Brain microvascular endothelial cell (primary cell): ENCODE data around the gene B4GALT3.

Experiments used
- DNase-seq: peaks from one replicate; pipeline ENCODE4 v3.0.0-alpha.2; 2020
- H3K27ac ChIP-seq: fragments of 250-450 bp; sonication (Bioruptor Pico); 2 replicates; pipeline ENCODE4 v1.5.1; 2020; ENCODE audit warnings: mild to moderate bottlenecking, moderate library complexity
- H3K27me3 ChIP-seq: fragments of 250-450 bp; sonication (Bioruptor Pico); replicated peaks from 2 replicates; pipeline ENCODE4 v1.5.1; 2020; ENCODE audit warnings: mild to moderate bottlenecking
- H3K36me3 ChIP-seq: fragments of 250-450 bp; sonication (Bioruptor Pico); replicated peaks from 2 replicates; pipeline ENCODE4 v1.5.1; 2020; ENCODE audit warnings: mild to moderate bottlenecking
- H3K4me3 ChIP-seq: 2 replicates; pipeline ENCODE4 v1.5.1; 2011; ENCODE audit warnings: low read depth, mild to moderate bottlenecking, control low read depth, low read length, moderate library complexity
- CTCF ChIP-seq: IDR thresholded peaks from 2 replicates; pipeline ENCODE4 v1.5.1; 2011; ENCODE audit warnings: low read depth, mild to moderate bottlenecking, moderate library complexity, low read length, control low read depth, inconsistent platforms; ENCODE audit errors: missing control alignments
- in situ Hi-C: cut with HindIII; loops from 2 replicates; pipeline ENCODE4 v1.10.0; 2017; ENCODE audit warnings: low sequenced_read_pairs, low pct_ligation_motif_present

B4GALT3 gene

GRCh38 chr1:161128591-161129420 lies 48.5 kb downstream of the B4GALT3 start:
- Histone ChIP-seq H3K27me3 (no peaks in the 10 kb centered on the region), H3K36me3 (peaks cover 27% of the 10 kb centered on the region), H3K4me3 (no peak overlapping the region), H3K27ac (no peak overlapping the region)
- in situ Hi-C loops, result loop anchor here (25.0 kb wide), 1 partner anchor 92 kb away; the partner anchor contains the start of genes TSTD1 and USF1
- DNase-seq, result no peak
- TF ChIP-seq CTCF, result no peak

- Histone ChIP-seq H3K27ac (no peak overlapping the region), H3K27me3 (no peaks in the 10 kb centered on the region), H3K36me3 (peaks cover 37% of the 10 kb centered on the region), H3K4me3 (no peak overlapping the region)
- in situ Hi-C loops, result loop anchor here (25.0 kb wide), 1 partner anchor 90 kb away; the partner anchor contains the start of genes TSTD1 and USF1
- no peak for TF ChIP-seq CTCF
- DNase-seq, result no peak
These were observed 49.7 kb downstream of the B4GALT3 start for GRCh38 chr1:161127649-161128048.

- TF ChIP-seq CTCF, result no peak
- Histone ChIP-seq H3K4me3 (no peak overlapping the region), H3K27me3 (no peaks in the 10 kb centered on the region), H3K36me3 (peaks cover 58% of the 10 kb centered on the region), H3K27ac (no peak overlapping the region)
- no peak for DNase-seq
- in situ Hi-C loops, result no loop called here
These were observed 54.3 kb downstream of the B4GALT3 start for GRCh38 chr1:161122967-161123366.

GRCh38 chr1:161121834-161122233 lies 55.5 kb downstream of the B4GALT3 start:
- peaks cover 54% of the 10 kb centered on the region for H3K36me3 ChIP-seq
- no peaks in the 10 kb centered on the region for H3K27me3 ChIP-seq
- no peak overlapping the region for H3K27ac ChIP-seq
- in situ Hi-C loops, result no loop called here
- no peak for TF ChIP-seq CTCF
- DNase-seq, result no peak
- no peak overlapping the region for H3K4me3 ChIP-seq
